Esophagus (tissue), 2 donors: ENCODE measurements around the gene ITCH. TPM values are rescaled to one million over a fixed set of nuclear protein-coding genes. Genes with fewer than 3 reads are reported as not detected.
"Not testable (repeated sequence)": the region's sequence is repeated elsewhere in the genome, so short reads cannot be mapped to it uniquely, and the experiment has no call there.

ENCODE experiments used
- H3K27ac ChIP-seq, 2 donors: one replicate each; pipeline ENCODE4 v1.5.1; 2013; ENCODE audit warnings: low read depth in 2 of 2, mild to moderate bottlenecking in 2 of 2, inconsistent platforms in 1 of 2, low read length in 1 of 2, moderate library complexity in 1 of 2
- H3K27me3 ChIP-seq, 2 donors: one replicate each; pipeline ENCODE4 v1.6.1; 2013; ENCODE audit warnings: low read length in 2 of 2, control low read depth in 1 of 2, mild to moderate bottlenecking in 1 of 2; ENCODE audit not compliant: insufficient read depth in 2 of 2, control insufficient read depth in 1 of 2
- H3K36me3 ChIP-seq, 2 donors: one replicate each; pipeline ENCODE4 v1.6.1; 2013; ENCODE audit warnings: low read length in 1 of 2; ENCODE audit not compliant: control insufficient read depth in 2 of 2, insufficient read depth in 2 of 2
- H3K4me1 ChIP-seq, 2 donors: one replicate each; pipeline ENCODE4 v1.6.1; 2013; ENCODE audit warnings: low read length in 1 of 2; ENCODE audit not compliant: control insufficient read depth in 2 of 2, insufficient read depth in 2 of 2
- H3K4me3 ChIP-seq, 2 donors: one replicate each; pipeline ENCODE4 v1.5.1; 2013; ENCODE audit warnings: low read length in 2 of 2, mild to moderate bottlenecking in 2 of 2, low read depth in 1 of 2, moderate library complexity in 1 of 2
- H3K9me3 ChIP-seq, 2 donors: one replicate each; pipeline ENCODE4 v1.6.1; 2013; ENCODE audit warnings: mild to moderate bottlenecking in 2 of 2, low read depth in 1 of 2, low read length in 1 of 2, moderate library complexity in 1 of 2; ENCODE audit not compliant: control insufficient read depth in 2 of 2, insufficient read depth in 1 of 2
- WGBS, 2 donors: extraction: QIAGEN DNeasy Blood & Tissue Kit; methylation state at CpG; one replicate each; pipeline ENCODE4 v1.1.7; 2013; 5-methylcytosine and 5-hydroxymethylcytosine counted together
- polyA plus RNA-seq, 2 donors: library from polyadenylated mRNA; stranded (reverse); fragments of 200-250 nt; gene quantifications; one replicate each; pipeline ENCODE4 v1.2.3, GENCODE V29; 2013
- donor health status: healthy with polysubstance abuse.
- donor health status: Bipolar disorder and iron deficiency.

The ITCH gene
- polyA plus RNA-seq, 2 donors = 19.3 to 19.7 TPM

GRCh38 chr20:34343458-34344211, 19.4 kb upstream of the ITCH start:
- Histone ChIP-seq H3K27me3 (no peaks in the 10 kb centered on the region), H3K36me3 (no peaks in the 10 kb centered on the region), H3K27ac (no peak overlapping the region), H3K4me3 (no peak overlapping the region), H3K4me1 (no peaks in the 10 kb centered on the region), H3K9me3 (no peaks in the 10 kb centered on the region)
- WGBS, 2 donors = 75 to 89% methylated on average over 10 of the region's 10 CpGs

- H3K27me3 ChIP-seq = no peaks in the 10 kb centered on the region
- 76 to 86% methylated on average over 5 of the region's 5 CpGs for WGBS, 2 donors
- no peak overlapping the region for H3K4me3 ChIP-seq
- no peaks in the 10 kb centered on the region for H3K36me3 ChIP-seq
- H3K9me3 ChIP-seq = no peaks in the 10 kb centered on the region
- H3K4me1 ChIP-seq = no peaks in the 10 kb centered on the region
- H3K27ac ChIP-seq = no peak overlapping the region
Observed at GRCh38 chr20:34344238-34344637, 18.8 kb upstream of the ITCH start.

- Histone ChIP-seq H3K4me3 (no peak overlapping the region), H3K27ac (no peak overlapping the region), H3K27me3 (no peaks in the 10 kb centered on the region), H3K9me3 (no peaks in the 10 kb centered on the region), H3K36me3 (no peaks in the 10 kb centered on the region), H3K4me1 (no peaks in the 10 kb centered on the region)
- WGBS, 2 donors = 89% methylated on average over 6 of the region's 6 CpGs
Observed at GRCh38 chr20:34345402-34345736, 17.7 kb upstream of the ITCH start.

GRCh38 chr20:34345839-34346532, 17.1 kb upstream of the ITCH start:
- H3K4me1 ChIP-seq, H3K36me3 ChIP-seq, H3K27ac ChIP-seq, H3K27me3 ChIP-seq, H3K4me3 ChIP-seq, H3K9me3 ChIP-seq: not testable (repeated sequence)
- 85 to 87% methylated on average over 9 to 10 of the region's 10 CpGs for WGBS, 2 donors

- not testable (repeated sequence) for H3K36me3 ChIP-seq, H3K4me1 ChIP-seq, H3K4me3 ChIP-seq, H3K27me3 ChIP-seq, H3K27ac ChIP-seq, H3K9me3 ChIP-seq
- 95 to 98% methylated on average over 9 of the region's 9 CpGs for WGBS, 2 donors
Observed at GRCh38 chr20:34346533-34346865, 16.6 kb upstream of the ITCH start.

- H3K9me3 ChIP-seq = no peaks in the 10 kb centered on the region
- H3K27ac ChIP-seq = no peak overlapping the region
- H3K4me3 ChIP-seq = no peak overlapping the region
- no peaks in the 10 kb centered on the region for H3K36me3 ChIP-seq
- no peaks in the 10 kb centered on the region for H3K4me1 ChIP-seq
- H3K27me3 ChIP-seq = no peaks in the 10 kb centered on the region
- 85 to 92% methylated on average over 4 of the region's 4 CpGs for WGBS, 2 donors
Observed at GRCh38 chr20:34347571-34347970, 15.5 kb upstream of the ITCH start.

- Histone ChIP-seq H3K36me3 (no peaks in the 10 kb centered on the region), H3K4me3 (no peak overlapping the region), H3K27ac (peak overlapping the region in 1 of 2 donors; percentile 55), H3K4me1 (no peaks in the 10 kb centered on the region), H3K27me3 (no peaks in the 10 kb centered on the region), H3K9me3 (no peaks in the 10 kb centered on the region)
- WGBS, 2 donors = 56 to 73% methylated on average over 3 of the region's 3 CpGs
Observed at GRCh38 chr20:34350095-34350494, 13.0 kb upstream of the ITCH start.

- not testable (repeated sequence) for H3K9me3 ChIP-seq, H3K4me3 ChIP-seq, H3K27me3 ChIP-seq, H3K36me3 ChIP-seq, H3K27ac ChIP-seq, H3K4me1 ChIP-seq
- WGBS, 2 donors = 75 to 82% methylated on average over 6 of the region's 6 CpGs
Observed at GRCh38 chr20:34353467-34353866, 9.6 kb upstream of the ITCH start.

GRCh38 chr20:34355427-34355826, 7.6 kb upstream of the ITCH start:
- Histone ChIP-seq H3K27me3 (no peaks in the 10 kb centered on the region), H3K9me3 (no peaks in the 10 kb centered on the region), H3K36me3 (no peaks in the 10 kb centered on the region), H3K27ac (no peak overlapping the region), H3K4me3 (no peak overlapping the region), H3K4me1 (no peaks in the 10 kb centered on the region)
- 65 to 70% methylated on average over 2 of the region's 2 CpGs for WGBS, 2 donors

- WGBS, 2 donors = 94 to 95% methylated on average over 9 of the region's 9 CpGs
- not testable (repeated sequence) for H3K9me3 ChIP-seq, H3K4me1 ChIP-seq, H3K4me3 ChIP-seq, H3K27me3 ChIP-seq, H3K27ac ChIP-seq, H3K36me3 ChIP-seq
Observed at GRCh38 chr20:34359729-34360128, 3.3 kb upstream of the ITCH start.
